Stimulated activated CD4-positive, alpha-beta T cell treated with anti-CD3 and anti-CD28 coated beads, Interleukin-4, amount 100 ng/mL, for 1 hour (primary cell): ENCODE data around the gene BCAS4.

Experiments used
- DNase-seq: peaks from one replicate; pipeline ENCODE4 v3.0.0-alpha.2; 2020

BCAS4 gene

GRCh38 chr20:50857348-50857747, 62.5 kb downstream of the BCAS4 start:
- DNase-seq = no peak

- no peak for DNase-seq
These were observed 63.7 kb downstream of the BCAS4 start for GRCh38 chr20:50858525-50858924.

- no peak for DNase-seq
These were observed 64.3 kb downstream of the BCAS4 start for GRCh38 chr20:50859161-50859560.

- no peak for DNase-seq
These were observed 66.2 kb downstream of the BCAS4 start for GRCh38 chr20:50861012-50861411.

GRCh38 chr20:50862546-50862945, 67.7 kb downstream of the BCAS4 start:
- DNase-seq = no peak

GRCh38 chr20:50865114-50865513, 70.3 kb downstream of the BCAS4 start:
- DNase-seq = no peak

GRCh38 chr20:50865591-50865990, 70.7 kb downstream of the BCAS4 start:
- no peak for DNase-seq

GRCh38 chr20:50866036-50866685, 71.3 kb downstream of the BCAS4 start:
- DNase-seq = no peak

GRCh38 chr20:50866831-50867230, 72.0 kb downstream of the BCAS4 start:
- DNase-seq = no peak

GRCh38 chr20:50867805-50868204, 72.9 kb downstream of the BCAS4 start:
- DNase-seq = no peak

GRCh38 chr20:50868509-50869495, 73.9 kb downstream of the BCAS4 start:
- no peak for DNase-seq

- no peak for DNase-seq
These were observed 75.8 kb downstream of the BCAS4 start for GRCh38 chr20:50870561-50871161.

GRCh38 chr20:50872560-50873425, 77.9 kb downstream of the BCAS4 start:
- DNase-seq = no peak

- DNase-seq = no peak
These were observed 78.7 kb downstream of the BCAS4 start for GRCh38 chr20:50873585-50873984.

- no peak for DNase-seq
These were observed 79.4 kb downstream of the BCAS4 start for GRCh38 chr20:50874111-50874757.

- no peak for DNase-seq
These were observed 80.2 kb downstream of the BCAS4 start for GRCh38 chr20:50874758-50875665.

GRCh38 chr20:50876063-50876685, 81.3 kb downstream of the BCAS4 start:
- no peak for DNase-seq

- DNase-seq = no peak
These were observed 82.0 kb downstream of the BCAS4 start for GRCh38 chr20:50876816-50877215.

- DNase-seq = no peak
These were observed 82.4 kb downstream of the BCAS4 start for GRCh38 chr20:50877232-50877743.
